NCI-H1694 (cell line): Measurements from ENCODE around the gene HAVCR2.

Experiments used
- DNase-seq: peaks from one replicate; lab custom pipeline; 2025; lab: John Stamatoyannopoulos, UW

The HAVCR2 gene

DNA sequence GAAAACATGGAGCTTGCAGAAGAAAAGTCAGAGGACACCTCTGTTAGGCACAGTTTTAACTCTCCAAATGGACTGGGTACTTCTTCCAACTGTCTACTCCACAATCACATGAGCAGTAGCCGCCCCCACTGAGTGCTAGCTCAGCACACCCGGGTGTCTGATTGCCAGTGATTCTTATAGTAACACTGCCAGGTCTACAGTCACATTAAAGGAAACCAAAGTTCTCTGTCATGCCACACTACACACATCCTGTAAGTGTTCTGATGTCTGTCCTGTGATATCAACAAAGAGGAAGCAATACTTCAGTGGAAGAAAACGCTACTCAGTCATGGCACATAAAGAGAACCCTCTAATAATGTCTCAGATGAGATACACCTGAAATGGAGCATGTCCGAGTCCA, at the start of gene HAVCR2:
TSS of gene HAVCR2 (minus strand) at position 69 of the 400 bp plus-strand sequence. CDS start at position 8, 61 bp downstream.
- no peak for DNase-seq

DNA sequence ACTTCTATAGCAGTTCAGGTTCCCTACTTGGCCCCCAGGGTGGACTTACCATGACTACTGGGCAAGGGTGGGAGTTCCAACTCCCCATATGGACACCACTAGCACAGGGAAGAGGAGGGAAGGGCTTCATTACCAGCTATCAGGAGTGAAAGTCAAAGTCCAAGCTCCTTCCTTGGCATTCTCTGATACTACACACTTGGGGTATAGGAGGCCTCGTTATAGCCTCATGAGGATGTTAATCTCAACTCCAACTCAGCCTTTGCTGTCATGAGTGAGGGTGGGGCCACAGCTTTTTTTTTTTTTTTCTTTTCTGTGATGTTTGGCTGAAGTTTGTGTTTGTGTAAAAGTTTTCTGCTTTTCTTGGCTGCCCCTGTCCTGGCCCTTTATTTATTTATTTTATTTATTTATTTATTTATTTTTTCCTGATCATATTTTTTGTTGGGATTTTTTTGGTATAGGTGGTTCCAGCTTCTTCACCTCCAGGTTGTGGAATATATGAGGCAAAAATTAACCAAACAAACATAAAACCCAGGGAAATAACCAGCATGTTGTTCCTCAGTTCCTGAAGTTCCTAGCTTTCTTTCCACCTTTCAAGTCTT, 48.5 kb upstream of the HAVCR2 start:
- DNase-seq = no peak

GRCh38 chr5:157155297-157155696, 46.5 kb upstream of the HAVCR2 start:
- no peak for DNase-seq

- DNase-seq = no peak
These were observed 42.2 kb upstream of the HAVCR2 start for GRCh38 chr5:157150995-157151394.

- DNase-seq = peak; percentile 45
These were observed 40.1 kb upstream of the HAVCR2 start for GRCh38 chr5:157148734-157149615.

GRCh38 chr5:157143127-157143971, 34.5 kb upstream of the HAVCR2 start:
- DNase-seq = peak; percentile 71

- peak; percentile 95 for DNase-seq
These were observed 33.7 kb upstream of the HAVCR2 start, which contains the start of gene MED7 for GRCh38 chr5:157142317-157143126. MED7 (minus strand) TSS chr5:157142865; CDS start chr5:157139431, 3,434 bp downstream.

DNA sequence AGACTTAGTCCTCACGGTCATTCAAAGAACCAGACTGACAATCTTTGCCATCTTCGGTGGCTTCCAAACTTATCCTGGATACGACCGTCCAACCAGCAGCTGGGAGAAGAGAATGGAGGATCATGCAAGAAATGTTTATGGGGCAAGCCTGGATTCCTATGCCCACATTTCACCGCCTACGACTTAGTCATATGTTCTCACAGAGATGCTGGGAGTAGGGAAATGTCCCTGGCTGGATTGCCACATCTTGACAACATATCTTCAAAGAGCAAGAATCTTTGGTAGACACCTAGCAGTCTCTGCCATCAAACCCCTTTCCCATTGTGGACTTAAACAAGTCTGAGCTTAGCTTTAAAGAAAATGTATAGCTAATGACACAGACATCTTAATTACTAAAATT, 28.8 kb upstream of the HAVCR2 start:
- no peak for DNase-seq

DNA sequence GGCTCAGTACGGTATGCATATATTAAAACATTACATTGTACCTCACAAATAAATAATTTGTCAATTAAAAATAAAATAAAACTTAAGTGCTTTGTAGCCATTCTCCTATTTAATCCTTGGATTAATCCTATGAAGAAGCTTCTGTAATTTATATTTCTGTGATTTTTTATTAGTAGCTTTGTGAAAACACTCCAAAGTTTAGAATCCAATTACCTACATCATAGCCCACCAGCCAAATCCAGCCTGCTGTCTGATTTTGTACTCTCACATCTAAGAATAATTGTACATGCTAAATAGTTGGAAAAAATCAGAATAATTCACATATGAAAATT, 23.4 kb upstream of the HAVCR2 start:
- no peak for DNase-seq

GRCh38 chr5:157130925-157131324, 22.1 kb upstream of the HAVCR2 start:
- DNase-seq = no peak

DNA sequence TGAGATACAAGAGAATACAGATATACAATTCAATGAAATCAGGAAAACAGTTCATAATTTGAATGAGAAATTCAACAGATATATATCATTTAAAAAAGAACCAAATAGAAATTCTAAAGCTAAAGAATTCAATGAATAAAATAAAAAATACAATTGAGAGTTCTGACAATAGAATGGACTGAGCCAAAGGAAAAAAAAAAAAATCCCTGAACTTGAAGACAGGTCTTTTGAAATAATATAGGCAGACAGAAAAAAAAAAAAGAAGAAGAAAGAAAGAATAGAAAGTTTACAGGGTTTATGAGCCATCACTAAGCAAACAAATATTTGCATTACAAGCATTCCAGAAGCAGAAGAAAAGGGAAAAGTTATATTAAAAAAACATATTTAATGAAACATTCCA, 12.9 kb upstream of the HAVCR2 start:
- DNase-seq = no peak

GRCh38 chr5:157120102-157120501, 11.3 kb upstream of the HAVCR2 start:
- DNase-seq = no peak

DNA sequence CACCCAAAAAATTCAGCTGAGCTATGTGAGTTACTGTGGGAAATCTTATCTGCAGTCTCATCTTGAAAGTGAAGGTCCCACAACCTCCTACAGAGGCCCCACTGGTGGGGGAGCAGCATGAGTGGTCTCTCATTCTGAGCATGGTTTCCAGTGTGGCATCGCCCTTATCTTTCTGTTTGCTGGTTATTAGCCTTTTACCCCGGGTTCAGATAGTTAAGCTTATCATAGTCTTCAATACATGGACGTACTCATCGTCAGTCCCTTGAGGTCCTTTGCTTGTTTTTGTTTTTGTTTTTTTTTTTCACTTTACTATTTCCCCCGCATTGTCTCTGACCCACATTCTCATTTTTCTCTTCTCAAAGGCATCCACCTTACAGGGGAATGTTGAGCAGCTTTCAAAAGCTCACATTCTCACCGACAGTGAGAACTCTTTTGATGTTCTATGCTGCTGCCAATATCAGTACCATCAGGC, 7.7 kb upstream of the HAVCR2 start:
- no peak for DNase-seq

GRCh38 chr5:157115502-157115901, 6.7 kb upstream of the HAVCR2 start:
- DNase-seq = no peak

GRCh38 chr5:157115012-157115411, 6.2 kb upstream of the HAVCR2 start:
- no peak for DNase-seq

DNA sequence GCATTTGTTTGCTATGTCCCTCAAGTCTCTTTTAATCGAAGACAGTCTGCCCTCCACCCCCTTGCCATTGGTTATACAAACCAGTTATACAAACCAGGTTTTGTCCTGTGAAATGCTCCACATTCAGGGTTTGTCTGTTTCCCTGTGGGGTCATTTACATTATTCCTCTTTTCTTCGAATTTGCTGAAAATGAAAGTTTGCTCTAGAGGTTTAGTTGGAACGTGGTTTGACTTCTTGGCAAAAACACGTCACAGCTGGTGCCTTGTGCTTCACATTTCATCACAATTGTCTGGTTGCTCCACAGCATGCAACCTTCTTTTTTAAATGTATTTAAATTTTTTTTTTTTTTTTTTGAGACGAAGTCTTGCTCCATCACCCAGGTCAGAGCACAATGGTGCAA, 4.2 kb upstream of the HAVCR2 start:
- DNase-seq = no peak

- no peak for DNase-seq
These were observed 900 bp upstream of the HAVCR2 start for GRCh38 chr5:157109744-157110143.

DNA sequence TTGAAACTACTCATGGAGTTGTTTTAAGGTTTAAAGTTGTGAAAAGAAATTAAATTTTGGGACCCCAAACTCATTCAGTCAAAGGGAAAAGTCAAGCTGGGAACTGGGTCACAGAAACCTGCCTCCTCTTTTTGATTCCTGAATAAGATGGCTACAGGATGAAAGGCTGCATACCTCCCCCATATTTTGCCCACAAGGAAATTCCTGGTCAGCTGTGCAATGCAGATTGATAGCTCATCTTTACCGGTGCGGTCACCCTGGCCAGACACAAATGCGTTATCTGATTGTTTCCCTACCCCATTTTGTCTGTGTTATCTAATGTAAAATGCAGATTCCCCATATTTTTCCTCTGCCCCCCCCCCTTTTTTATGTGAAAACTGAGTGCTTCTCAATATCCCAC, 1.3 kb downstream of the HAVCR2 start:
- no peak for DNase-seq

- DNase-seq = no peak
These were observed 2.0 kb downstream of the HAVCR2 start for GRCh38 chr5:157106630-157107461.

DNA sequence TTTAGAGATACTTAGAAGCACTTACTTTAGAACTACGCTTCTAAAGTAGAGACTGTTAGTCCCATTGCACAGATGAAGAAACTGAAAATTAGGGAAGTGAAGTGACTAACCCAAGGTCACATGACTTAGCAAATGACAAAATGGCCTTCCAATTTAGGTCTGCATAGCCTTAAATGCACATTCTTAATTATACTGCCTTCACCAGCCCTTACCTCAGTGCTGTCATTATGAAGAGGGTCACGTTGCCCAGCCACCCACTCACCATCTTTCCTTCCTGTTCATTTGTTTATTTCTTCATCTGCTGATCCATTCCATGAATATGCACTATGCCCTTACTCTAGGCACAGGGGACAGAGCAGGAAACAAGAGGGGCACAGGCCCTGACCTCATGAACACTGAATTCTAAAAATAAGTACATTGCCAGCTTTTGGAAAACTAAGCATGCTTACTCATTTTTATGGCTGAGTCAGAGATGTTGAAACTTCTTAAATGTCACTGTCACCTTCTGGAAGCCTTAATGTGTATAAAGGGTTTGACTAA, 8.6 kb downstream of the HAVCR2 start:
- no peak for DNase-seq
